GM21528 (cell line): ENCODE results near the gene SFSWAP.
"Not testable (repeated sequence)": the region's sequence is repeated elsewhere in the genome, so short reads cannot be mapped to it uniquely, and the experiment has no call there.

Source experiments
- ATAC-seq: cut with Tn5 transposase; IDR thresholded peaks from one replicate; pipeline ENCODE4 v1.9.1; 2021; ENCODE audit warnings: mild to moderate bottlenecking, moderate library complexity; ENCODE audit not compliant: unreplicated experiment, low FRiP score

Gene SFSWAP

GRCh38 chr12:131710464-131711457 lies at the start of gene SFSWAP:
Gene SFSWAP (plus strand): TSS chr12:131711090. CDS start chr12:131711230, 140 bp downstream.
- ATAC-seq = peak; percentile 94

DNA sequence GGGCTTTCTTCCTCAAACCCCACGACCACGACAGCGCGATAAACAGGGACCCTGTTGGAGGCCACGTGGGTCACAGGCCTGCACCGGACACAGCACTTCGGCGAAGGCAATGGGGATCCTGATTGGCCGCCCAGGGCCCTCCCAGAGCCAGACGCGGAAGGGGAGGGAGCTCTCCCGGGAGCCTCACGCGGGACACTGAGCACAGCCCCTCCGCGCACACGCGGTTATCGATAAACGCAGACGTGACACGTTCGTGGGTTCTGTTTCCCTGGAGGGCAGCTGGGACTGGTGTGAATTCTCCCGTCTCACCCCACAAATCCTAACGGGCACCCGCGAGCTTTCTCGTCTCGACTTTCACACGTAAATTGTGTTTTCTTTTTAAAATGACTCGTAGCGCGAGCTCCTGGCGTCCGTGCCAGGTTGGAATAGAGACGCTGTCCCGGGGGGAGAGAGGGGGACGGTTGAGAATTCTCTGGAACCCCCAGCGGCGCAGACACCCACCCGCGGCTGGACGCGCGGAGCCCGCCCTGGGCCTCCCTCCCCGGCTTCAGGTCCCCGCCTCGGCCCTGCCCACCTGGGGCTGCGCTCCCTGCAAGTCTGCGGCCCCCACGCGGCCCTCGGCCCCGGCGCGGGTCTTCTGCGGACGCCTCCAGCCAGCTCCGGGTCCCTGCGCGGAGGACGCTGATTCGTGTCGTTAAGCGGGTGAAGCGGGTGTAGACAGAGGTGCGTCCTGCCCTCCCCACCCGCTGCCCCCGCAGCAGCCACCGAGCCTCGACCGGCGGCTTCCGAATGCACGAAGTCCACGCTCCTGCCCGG lies 49.5 kb upstream of the SFSWAP start:
- ATAC-seq = not testable (repeated sequence)

- ATAC-seq = not testable (repeated sequence)
Measured at GRCh38 chr12:131661986-131662288, 49.0 kb upstream of the SFSWAP start.

- ATAC-seq = not testable (repeated sequence)
Measured at GRCh38 chr12:131662346-131662745, 48.5 kb upstream of the SFSWAP start.

DNA sequence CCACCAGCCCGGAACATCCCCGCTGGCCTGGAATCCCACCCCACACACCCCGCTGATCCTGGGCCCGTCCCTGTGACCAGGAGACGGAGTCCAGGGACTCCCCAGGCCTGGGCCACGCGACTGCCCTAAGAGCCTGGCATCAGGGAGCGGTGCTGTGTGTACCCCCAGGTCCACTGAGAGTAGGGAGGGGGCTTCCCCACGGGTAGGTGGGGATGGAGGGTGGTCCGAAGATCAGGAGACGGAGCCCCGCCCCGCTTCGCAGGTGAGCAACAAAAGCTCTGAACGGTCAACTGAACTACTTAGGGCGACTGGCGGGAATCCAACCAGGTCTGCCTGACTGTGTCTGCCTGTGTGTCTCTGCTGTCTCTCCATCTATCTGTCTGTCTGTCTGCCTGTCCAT lies 45.2 kb upstream of the SFSWAP start:
- not testable (repeated sequence) for ATAC-seq

DNA sequence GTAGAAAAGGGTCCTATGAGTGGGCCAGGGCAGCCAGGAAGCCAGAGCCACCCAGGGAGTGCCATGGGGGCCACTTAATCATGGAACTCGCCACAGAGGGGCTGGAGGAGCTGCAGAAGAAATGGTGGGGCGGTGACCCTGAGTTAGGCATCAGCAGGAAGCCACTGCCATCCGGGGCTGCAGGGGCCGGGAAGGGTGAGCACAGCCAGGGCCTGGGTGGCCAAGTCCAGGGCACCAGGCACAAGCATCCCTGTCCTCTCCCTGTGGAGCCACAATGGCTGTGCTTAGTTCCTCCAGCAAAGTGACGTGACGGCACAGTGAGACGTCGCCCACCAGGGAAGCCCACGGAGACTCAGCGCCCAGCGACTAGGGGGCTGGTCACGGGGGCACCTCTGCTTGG lies 44.4 kb upstream of the SFSWAP start:
- ATAC-seq = not testable (repeated sequence)

GRCh38 chr12:131666978-131667601 lies 43.8 kb upstream of the SFSWAP start:
- not testable (repeated sequence) for ATAC-seq

GRCh38 chr12:131671276-131671675 lies 39.6 kb upstream of the SFSWAP start:
- ATAC-seq = no peak

DNA sequence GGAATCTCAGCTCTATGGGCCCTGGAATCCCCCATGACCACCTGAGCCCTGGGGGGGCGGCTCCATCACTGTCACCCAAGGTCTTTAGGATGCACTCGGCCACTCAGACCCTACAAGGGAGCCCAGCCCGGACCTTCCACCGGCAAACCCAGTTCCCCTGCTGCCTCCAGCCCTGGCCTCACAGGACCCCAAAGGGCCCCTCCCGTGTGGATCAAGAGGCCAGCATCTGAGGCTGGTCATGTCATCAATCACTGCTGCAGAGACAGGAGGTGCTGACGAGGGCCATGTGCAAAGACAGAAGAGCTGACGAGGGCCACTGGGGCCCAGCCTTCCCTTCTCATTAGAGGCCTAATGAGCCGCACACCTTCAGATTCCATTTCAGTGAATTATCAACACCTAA lies 39.0 kb upstream of the SFSWAP start:
- no peak for ATAC-seq

- no peak for ATAC-seq
Measured at GRCh38 chr12:131672311-131672940, 38.5 kb upstream of the SFSWAP start.

GRCh38 chr12:131672941-131673887 lies 37.7 kb upstream of the SFSWAP start:
- no peak for ATAC-seq

DNA sequence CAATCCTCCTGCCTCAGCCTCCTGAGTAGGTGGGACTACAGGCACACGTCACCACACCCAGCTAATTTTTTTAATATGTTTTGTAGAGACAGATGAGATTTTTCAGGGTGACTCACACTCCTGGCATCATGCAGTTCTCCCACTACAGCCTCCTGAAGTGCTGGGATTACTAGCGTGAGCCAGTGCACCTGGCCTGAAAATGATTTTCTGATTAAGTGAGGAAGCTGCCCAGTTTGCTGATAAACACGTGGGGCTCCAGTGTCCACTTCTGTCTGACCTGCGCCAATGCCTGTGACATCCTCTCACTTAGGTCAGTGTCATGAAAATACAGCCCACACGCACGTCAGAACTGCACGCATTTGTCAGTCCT lies 37.0 kb upstream of the SFSWAP start:
- ATAC-seq = no peak

DNA sequence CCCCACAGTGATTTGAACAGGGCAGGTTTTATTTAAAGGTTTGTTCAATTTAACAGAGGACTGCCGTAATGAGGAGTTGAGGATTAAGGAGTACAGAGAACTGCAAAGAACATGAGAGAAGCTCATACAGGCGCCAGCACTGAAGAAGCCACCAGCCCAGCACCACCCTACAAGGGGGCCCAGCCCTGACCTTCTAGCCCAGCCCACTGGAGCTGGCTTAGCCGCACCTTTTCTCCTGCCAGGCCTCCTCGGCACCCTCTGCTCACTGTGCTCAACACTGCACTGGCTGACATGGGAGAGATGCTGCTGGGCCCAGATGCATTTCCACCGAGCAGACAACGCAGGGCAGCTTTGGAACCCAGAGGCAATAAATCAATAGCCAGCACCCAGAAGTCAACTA lies 36.5 kb upstream of the SFSWAP start:
- no peak for ATAC-seq

DNA sequence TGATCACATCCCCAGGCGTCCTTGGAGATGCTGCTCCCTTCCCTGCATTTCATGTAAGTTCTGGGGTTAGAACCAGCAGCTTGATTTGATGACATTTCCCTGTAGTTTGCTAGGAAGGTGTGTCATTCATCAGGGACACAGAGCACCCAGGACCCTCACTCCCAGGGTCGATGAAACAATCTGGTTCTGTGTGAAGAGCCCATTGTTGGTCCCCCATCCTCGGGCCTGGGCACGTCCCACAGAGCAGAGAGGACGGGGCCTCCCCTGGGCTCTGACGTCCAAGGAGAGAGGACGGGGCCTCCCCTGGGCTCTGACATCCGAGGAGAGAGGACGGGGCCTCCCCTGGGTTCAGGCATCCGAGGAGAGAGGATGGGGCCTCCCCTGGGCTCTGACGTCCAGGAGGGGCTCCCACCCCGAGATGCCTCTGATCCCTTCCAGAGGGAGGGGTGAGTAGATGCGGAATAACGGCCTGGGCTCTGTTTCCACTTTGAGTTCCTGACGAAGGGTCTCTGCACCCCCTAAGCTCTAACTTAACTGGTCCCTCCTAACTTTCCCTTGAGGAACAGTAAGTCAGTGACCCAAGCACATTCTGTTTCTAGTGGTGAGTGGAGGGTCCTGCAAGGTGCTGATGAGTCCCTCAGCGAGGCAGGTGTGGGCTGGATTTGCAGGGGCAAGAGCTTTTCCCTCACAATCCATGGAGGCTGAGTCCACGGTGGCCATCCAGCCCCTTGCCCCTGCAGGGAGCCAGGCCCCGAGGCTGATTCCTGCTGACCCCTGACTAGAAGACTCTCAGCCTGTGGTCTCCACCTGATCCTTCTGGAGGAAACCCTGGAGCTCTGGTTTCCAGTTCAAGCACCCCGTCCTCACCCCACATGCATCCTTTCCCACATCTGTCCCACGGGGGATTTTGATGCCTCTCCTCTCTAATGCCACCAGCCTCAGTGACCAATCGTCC lies 35.5 kb upstream of the SFSWAP start:
- ATAC-seq = no peak

- ATAC-seq = no peak
Measured at GRCh38 chr12:131676544-131676943, 34.3 kb upstream of the SFSWAP start.

DNA sequence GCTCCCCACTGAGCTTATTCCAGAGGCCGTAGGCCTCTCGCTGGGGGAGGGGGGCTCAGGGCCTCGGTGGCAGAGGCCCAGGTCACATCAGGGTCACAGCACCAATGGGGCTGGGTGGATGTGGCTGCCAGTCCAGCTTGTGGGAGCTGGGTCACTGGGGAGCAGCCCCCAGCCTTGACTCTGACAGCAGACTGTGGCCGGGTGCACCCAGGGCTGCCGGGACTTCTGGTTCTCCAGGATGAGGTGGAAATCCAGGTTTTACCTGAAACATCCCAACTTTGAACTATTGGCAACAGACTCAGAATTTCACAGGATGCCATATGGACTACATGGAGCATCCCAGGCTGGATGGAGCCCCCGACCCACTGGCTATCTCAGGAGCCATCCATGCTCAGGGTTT lies 33.8 kb upstream of the SFSWAP start:
- ATAC-seq = not testable (repeated sequence)

DNA sequence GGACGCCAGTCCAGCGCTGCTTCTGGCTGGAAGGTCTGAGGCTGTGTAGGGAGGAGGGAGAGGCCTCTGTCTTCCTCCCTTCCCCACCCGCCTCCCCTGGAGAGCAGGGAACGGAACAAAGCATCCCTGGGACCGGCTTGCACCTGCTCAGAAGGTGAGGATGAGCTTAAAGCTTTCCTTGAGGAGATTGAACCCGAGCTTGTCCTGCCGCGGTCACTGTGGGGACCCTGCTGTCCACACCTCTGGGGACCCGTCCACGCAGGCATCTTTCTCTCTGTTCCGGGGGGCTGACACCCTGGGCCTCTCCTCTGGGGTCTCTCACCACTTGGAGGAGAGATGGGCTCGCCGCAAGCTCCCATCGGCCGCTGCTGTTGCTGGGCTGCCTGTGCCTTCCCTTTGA lies 33.2 kb upstream of the SFSWAP start:
- ATAC-seq = no peak
